Gastroesophageal sphincter (tissue), 3 donors: Measurements from ENCODE around the gene INVS.
"Not testable (repeated sequence)": the region's sequence is repeated elsewhere in the genome, so short reads cannot be mapped to it uniquely, and the experiment has no call there.

ENCODE experiments used
- EP300 ChIP-seq: sonication (generic); formaldehyde crosslinking; IDR thresholded peaks from one replicate; pipeline ENCODE4 v1.6.1; 2017; ENCODE audit warnings: antibody characterized with exemption, mild to moderate bottlenecking
- POLR2A ChIP-seq, 2 donors: fragments of 450-650 bp; IDR thresholded peaks; one replicate each; pipeline ENCODE4 v1.6.1; 2017; ENCODE audit warnings: antibody characterized with exemption in 2 of 2, mild to moderate bottlenecking in 2 of 2, moderate library complexity in 1 of 2
- POLR2AphosphoS5 ChIP-seq: sonication (generic); formaldehyde crosslinking; IDR thresholded peaks from one replicate; pipeline ENCODE4 v1.6.1; 2017; ENCODE audit warnings: antibody characterized with exemption
- TF ChIP-seq, protein P1 (sequence below), 4 experiments: fragments of 200-600 bp in 2 of 4; fragments of 450-650 bp in 2 of 4; sonication (generic) in 1 of 4; IDR thresholded peaks; one replicate each; pipeline ENCODE4 v1.5.1; 2017 to 2019; ENCODE audit warnings: antibody characterized with exemption in 4 of 4, mild to moderate bottlenecking in 2 of 4, moderate library complexity in 2 of 4

DNA sequence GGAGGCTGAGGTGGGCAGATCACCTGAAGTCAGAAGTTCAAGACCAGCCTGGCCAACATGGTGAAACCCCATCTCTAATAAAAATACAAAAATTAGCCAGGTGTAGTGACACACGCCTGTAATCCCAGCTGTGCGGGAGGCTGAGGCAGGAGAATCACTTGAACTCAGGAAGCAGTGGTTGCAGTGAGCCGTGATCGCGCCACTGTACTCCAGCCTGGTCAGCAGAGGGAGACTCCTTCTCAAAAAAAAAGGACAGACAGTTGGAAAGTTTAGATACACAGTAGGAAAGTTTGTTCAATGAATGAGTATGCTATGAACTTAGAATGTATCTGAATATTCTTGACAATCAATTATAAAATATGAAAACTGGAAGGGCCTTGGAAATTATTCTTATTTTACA, 37.8 kb downstream of the INVS start:
- not testable (repeated sequence) for TF ChIP-seq POLR2A (IDR thresholded peaks at IDR 0.05); POLR2AphosphoS5; EP300
- TF ChIP-seq, protein P1, sequence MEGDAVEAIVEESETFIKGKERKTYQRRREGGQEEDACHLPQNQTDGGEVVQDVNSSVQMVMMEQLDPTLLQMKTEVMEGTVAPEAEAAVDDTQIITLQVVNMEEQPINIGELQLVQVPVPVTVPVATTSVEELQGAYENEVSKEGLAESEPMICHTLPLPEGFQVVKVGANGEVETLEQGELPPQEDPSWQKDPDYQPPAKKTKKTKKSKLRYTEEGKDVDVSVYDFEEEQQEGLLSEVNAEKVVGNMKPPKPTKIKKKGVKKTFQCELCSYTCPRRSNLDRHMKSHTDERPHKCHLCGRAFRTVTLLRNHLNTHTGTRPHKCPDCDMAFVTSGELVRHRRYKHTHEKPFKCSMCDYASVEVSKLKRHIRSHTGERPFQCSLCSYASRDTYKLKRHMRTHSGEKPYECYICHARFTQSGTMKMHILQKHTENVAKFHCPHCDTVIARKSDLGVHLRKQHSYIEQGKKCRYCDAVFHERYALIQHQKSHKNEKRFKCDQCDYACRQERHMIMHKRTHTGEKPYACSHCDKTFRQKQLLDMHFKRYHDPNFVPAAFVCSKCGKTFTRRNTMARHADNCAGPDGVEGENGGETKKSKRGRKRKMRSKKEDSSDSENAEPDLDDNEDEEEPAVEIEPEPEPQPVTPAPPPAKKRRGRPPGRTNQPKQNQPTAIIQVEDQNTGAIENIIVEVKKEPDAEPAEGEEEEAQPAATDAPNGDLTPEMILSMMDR (IDR thresholded peaks at IDR 0.05), result not testable (repeated sequence)
